Germinal center (tissue), 1 donor: ENCODE results near the gene NKX6-2.
"Not testable (repeated sequence)": the region's sequence is repeated elsewhere in the genome, so short reads cannot be mapped to it uniquely, and the experiment has no call there.

Experiments used
- DNase-seq: peaks from one replicate; pipeline ENCODE4 v3.0.0; 2012; ENCODE audit warnings: mixed read lengths, low spot score

NKX6-2 gene

GRCh38 chr10:132754071-132754470 is 31.9 kb downstream of the NKX6-2 start:
- no peak for DNase-seq

DNA sequence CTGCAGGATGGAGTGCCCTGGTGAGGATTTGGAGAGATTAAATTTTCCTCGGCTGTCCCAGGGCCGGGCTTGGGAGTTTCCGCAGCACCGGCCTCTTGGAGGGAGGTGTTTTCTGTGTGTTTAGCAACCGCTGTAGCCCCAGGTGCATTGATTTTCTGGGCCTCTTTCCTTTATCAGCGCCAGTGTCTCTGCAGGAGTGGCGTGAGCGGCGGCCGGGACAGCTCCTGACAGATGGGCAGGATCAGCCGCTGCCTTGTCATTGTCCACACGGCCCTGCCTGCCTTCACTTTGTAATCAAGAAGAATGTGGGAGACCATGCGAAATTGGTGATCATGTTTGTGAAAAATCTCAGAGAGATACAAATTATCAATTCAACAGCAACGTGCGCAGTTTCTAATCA is 32.4 kb downstream of the NKX6-2 start:
- no peak for DNase-seq

- DNase-seq: no peak
These were observed 33.0 kb downstream of the NKX6-2 start for GRCh38 chr10:132752961-132753360.

DNA sequence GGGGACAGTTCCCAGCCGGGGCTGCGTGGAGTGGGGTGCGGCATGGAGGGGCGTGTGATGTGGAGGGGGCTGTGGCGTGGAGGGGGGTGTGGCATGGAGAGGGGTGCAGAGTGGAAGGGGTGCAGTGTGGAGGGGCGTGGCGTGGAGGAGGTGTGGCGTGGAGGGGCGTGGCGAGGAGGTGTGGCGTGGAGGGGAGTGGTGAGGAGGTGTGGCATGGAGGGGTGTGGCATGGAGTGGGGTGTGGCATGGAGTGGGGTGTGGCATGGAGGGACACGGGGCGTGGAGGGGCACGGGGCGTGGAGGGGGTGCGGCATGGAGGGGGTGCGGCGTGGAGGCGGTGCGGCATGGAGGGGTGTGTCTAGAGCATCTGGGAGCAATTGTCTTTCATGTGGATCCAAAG is 33.6 kb downstream of the NKX6-2 start:
- no peak for DNase-seq

DNA sequence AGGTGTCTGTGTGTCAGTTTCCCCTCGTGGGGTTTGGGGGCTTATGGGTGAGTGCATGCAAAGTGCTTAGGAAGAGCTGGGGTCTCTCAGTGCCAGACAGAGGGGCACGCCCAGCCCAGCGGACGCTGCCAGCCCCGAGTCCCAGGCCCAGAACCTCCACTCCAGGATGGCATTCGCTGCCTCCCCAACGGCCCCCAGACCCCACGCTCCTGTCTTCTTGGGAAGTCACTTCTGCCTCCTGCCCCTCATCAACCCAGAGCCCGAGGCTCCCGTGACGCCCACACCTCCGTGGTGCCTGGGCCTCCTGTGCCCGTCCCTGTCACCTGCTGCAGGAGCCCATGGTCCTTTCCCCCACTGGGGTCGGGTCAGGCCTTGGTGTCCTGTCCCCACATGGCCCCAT is 35.0 kb downstream of the NKX6-2 start:
- no peak for DNase-seq

GRCh38 chr10:132749371-132749795 is 36.6 kb downstream of the NKX6-2 start:
- no peak for DNase-seq

- no peak for DNase-seq
These were observed 37.2 kb downstream of the NKX6-2 start for GRCh38 chr10:132748545-132749370.

- DNase-seq: no peak
These were observed 37.8 kb downstream of the NKX6-2 start for GRCh38 chr10:132748135-132748534.

DNA sequence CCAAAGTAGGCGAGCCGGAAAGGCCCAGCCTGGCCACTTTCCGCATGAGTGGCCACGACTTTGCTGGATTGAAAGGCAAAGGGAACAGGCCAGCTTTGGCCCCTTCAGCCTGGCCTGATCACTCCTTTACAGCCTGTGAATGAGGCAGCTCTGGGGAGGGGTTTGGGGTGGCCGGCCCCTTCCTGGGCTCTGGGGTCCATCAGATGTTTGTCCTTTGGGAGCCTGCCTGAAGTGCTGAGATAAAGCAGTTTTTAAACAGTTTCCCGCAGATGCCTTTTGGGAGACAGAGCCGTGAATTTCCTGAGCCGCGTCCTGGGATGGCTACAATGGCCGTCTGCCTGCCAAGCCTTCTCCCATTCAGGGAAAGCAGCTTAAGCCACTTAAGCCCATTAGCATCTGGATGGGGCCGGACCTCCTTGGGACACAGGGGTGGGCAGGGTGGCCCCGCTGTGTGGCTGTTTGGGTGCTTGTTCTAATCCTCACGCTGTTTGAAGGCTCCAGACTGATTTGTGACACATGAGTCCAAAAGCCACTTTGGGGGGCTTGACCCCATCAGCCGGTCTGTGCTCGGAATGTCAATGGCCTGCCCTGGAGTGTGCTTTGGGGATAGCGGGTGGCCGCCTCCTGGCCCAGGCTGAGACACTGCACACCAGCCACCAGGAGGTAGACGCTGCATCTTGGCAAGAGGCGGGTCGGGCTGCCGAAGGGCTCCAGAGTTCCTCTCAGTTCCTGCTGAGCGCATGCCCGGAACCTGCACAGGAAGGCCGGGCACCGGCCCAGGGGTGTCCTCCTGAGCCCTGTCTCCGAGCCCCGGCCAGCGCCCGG is 38.9 kb downstream of the NKX6-2 start:
- DNase-seq: no peak

GRCh38 chr10:132746386-132746785 is 39.6 kb downstream of the NKX6-2 start:
- no peak for DNase-seq

DNA sequence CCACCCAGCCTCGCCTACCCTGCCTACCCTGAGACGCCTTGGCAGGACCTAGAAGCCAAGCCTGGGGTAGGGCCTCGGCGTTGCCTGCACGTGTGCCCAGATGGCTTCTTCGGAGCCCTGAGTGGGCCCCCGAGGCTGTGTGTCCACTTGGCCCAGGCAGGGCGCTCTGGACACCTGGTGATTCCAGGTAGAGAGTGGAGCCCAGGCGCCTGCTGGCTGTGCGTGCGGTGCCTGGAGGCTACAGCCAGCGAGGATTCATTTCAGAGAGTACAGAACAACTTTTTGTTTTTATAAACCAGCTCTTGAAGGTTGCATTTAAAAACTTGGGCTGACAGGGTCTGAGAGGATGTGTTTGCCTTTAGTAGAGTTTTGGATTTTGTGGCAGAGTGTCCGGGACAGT is 40.0 kb downstream of the NKX6-2 start:
- DNase-seq: no peak

DNA sequence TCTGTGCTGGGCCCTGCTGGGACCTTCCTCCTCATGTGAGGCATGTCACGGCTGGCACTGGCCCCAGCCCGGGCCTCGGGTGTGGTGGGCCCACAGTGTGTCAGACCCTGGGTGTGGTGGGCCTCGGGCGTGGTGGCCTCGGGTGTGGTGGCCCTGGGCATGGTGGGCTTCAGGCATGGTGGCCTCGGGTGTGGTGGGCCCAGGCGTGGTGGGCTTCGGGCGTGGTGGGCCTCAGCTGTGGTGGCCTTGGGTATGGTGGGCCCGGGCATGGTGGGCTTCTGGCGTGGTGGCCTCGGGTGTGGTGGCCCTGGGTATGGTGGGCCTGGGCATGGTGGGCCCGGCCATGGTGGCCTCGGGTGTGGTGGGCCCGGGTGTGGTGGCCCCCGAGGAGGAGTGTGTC is 40.4 kb downstream of the NKX6-2 start:
- DNase-seq: no peak

DNA sequence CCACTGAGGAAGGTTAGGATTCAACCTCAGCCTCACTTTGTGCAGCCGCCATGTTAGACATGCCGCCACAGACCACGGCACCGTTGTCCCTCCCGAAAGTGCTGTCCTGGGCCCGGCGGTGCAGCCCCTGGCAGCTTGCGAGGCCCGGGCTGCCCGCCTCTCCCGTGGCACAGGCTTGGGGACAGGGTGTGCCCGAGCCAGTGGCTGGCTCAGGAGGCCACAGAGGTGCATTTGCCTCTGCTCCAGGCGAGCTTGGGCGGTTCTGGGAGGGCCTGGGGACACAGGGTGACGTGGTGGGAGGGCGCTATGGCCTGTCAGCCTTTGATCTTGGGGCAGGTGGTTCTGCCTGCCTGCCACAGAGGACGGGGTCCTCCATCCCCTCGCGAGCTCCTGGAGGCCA is 41.1 kb downstream of the NKX6-2 start:
- DNase-seq: no peak

DNA sequence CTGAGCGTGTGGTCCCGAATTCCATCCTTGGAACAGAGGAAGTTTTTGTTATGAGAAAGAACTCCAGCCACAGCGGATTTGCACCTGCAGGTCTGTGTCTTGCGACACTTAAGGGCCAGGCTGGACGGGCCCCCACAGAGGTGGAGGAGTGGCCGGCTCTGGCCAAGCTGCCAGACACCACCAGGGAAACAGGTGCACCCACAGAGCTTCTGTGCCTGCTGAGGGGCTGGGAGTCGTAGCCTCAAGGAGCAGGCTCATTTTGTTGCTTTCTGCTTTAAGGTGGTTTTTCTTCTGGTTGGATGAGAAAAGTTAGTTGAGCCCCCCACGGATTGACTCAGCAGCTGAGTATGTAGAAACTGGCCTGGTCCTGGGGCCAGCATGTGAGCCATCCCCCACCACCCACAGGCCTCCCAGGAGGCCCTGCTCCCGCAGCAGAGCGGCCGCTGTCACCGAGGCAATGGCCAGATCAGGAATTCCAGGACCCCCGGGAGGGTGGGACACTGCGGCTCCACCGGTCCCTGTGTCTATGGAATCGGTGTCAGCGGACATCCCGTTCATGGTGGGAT is 41.9 kb downstream of the NKX6-2 start:
- no peak for DNase-seq

DNA sequence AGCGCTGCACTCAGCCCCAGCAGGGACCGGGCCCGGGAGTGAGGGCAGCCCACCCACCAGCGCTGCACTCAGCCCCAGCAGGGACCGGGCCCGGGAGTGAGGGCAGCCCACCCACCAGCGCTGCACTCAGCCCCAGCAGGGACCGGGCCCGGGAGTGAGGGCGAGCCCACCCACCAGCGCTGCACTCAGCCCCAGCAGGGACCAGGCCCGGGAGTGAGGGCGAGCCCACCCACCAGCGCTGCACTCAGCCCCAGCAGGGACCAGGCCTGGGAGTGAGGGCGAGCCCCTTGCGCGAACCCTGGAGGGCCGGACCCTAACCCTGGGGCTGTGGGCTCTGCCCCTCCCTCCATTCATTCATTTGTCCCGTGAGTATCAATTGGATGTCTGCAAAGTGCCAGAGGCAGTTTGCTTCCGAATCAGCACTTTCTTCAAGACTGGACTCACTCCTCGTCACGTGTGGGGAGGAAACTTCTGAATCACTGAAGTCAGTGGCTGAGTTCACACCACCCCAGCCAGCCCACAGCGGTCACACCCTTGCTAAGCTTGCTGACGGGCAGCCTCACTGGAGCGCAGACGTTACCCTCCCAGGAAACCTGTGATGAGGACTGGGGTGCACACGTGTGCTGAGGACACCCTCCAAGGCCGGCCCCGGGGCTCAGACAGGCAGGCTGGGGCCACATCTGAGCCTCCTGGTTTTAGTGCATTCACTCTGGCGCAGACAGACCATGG is 42.6 kb downstream of the NKX6-2 start:
- DNase-seq: not testable (repeated sequence)

- DNase-seq: no peak
These were observed 43.1 kb downstream of the NKX6-2 start for GRCh38 chr10:132742837-132743194.

GRCh38 chr10:132742167-132742836 is 43.6 kb downstream of the NKX6-2 start:
- no peak for DNase-seq

GRCh38 chr10:132740588-132740987 is 45.4 kb downstream of the NKX6-2 start:
- no peak for DNase-seq

DNA sequence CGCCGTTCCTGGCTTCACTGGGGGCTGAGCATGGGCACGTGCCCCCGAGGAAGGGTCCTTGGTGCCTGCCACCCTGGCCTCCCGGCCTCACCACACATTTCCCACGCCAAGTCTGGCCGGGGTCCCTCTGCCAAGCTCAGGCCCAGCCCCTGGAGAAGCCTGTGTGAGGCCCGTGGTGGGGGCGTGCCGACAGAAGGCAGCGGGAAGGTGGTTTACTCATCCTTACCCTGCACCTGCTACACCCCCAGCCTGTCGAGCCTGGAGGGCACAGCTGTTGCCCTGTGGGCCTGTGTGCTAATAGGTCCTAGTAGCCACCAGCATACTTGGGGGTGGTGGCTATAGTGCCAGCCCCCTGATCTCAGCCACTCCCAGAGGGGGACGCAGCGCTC is 46.7 kb downstream of the NKX6-2 start:
- no peak for DNase-seq

- no peak for DNase-seq
These were observed 47.3 kb downstream of the NKX6-2 start for GRCh38 chr10:132738454-132739224.
